Colonic mucosa (tissue), 4 donors: ENCODE measurements around the gene CAV3. TPM values are rescaled to one million over a fixed set of nuclear protein-coding genes. Genes with fewer than 3 reads are reported as not detected.
"Not testable (repeated sequence)": the region's sequence is repeated elsewhere in the genome, so short reads cannot be mapped to it uniquely, and the experiment has no call there.

Experiments
- DNase-seq: peaks from one replicate; pipeline ENCODE4 v3.0.0-alpha.2; 2020
- H3K27ac ChIP-seq: fragments of 200-600 bp; one replicate; pipeline ENCODE4 v1.8.0; 2021
- H3K27me3 ChIP-seq: fragments of 200-600 bp; one replicate; pipeline ENCODE4 v1.8.0; 2021
- H3K36me3 ChIP-seq: fragments of 200-600 bp; one replicate; pipeline ENCODE4 v1.8.0; 2021
- H3K4me1 ChIP-seq: fragments of 200-600 bp; one replicate; pipeline ENCODE4 v1.8.0; 2021; ENCODE audit warnings: mild to moderate bottlenecking
- H3K4me3 ChIP-seq: fragments of 200-600 bp; one replicate; pipeline ENCODE4 v1.8.0; 2021
- H3K9ac ChIP-seq, 2 donors: one replicate each; pipeline ENCODE4 v1.7.0; 2013; ENCODE audit warnings: control low read depth in 2 of 2, low read depth in 2 of 2, low read length in 2 of 2
- H3K9me3 ChIP-seq: fragments of 200-600 bp; one replicate; pipeline ENCODE4 v1.8.0; 2021
- intact Hi-C: fragments of 100-400 bp; cut with DNase I; formaldehyde crosslinking; loops from one replicate; pipeline ENCODE4 v1.14.1; 2022
- total RNA-seq, 2 donors: library from RNA; stranded (reverse); fragmentation: NEBNext Ultra II Directional in 1 of 2; extraction: Animal tissue kit (Norgen Biotek cat#: 25700) in 1 of 2; gene quantifications; one replicate each; pipeline ENCODE4 v1.2.1, GENCODE V29; 2021
- TF ChIP-seq, protein P1 (sequence below): fragments of 200-600 bp; IDR thresholded peaks from one replicate; pipeline ENCODE4 v1.8.0; 2022; ENCODE audit warnings: antibody characterized with exemption, mild to moderate bottlenecking
- donor health status: healthy.
- donor health status: DM: no; HTN: no; CAD: no.
- donor health status: DM: no; HTN: no; CAD: no.

The CAV3 gene
- total RNA-seq, 2 donors from 2014 or later, result not detected

DNA sequence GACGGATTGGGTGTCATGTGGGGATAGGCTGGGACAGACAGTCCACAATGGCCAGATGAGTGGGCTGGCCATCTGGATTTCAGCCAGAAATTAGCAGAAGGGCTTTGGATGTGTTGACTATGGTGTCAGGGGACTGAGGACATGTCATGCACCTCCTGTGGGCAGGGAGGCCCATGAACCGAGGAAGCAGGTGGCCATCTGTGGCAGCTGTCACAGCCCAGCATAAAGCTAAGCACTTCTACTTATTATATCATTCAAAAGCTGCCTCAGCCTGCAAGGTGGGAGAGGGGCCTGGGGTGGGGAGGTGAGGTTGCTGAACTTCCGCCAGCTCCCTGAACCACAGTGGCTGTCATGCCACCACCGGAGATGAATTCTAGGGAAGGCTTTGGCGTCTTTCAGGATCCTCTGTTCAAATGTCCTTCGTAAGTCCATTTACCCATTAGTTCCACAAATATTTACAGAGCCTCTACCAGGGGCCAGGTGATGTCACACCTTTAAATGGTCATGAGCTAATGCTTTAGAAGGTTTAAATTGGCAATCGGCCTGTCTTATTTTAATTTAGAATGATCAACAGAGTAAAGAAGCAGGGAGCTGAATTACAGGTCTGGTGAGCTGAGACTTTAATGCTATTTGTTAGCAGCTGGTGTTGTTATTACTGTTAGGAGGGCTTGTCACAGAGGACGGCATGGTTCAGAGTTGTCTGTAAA, 23.6 kb upstream of the CAV3 start:
- no peak for DNase-seq
- TF ChIP-seq, protein P1, sequence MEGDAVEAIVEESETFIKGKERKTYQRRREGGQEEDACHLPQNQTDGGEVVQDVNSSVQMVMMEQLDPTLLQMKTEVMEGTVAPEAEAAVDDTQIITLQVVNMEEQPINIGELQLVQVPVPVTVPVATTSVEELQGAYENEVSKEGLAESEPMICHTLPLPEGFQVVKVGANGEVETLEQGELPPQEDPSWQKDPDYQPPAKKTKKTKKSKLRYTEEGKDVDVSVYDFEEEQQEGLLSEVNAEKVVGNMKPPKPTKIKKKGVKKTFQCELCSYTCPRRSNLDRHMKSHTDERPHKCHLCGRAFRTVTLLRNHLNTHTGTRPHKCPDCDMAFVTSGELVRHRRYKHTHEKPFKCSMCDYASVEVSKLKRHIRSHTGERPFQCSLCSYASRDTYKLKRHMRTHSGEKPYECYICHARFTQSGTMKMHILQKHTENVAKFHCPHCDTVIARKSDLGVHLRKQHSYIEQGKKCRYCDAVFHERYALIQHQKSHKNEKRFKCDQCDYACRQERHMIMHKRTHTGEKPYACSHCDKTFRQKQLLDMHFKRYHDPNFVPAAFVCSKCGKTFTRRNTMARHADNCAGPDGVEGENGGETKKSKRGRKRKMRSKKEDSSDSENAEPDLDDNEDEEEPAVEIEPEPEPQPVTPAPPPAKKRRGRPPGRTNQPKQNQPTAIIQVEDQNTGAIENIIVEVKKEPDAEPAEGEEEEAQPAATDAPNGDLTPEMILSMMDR, result no peak
- no peaks in the 10 kb centered on the region for H3K4me1 ChIP-seq
- H3K36me3 ChIP-seq, result no peaks in the 10 kb centered on the region
- no peak overlapping the region for H3K9ac ChIP-seq
- H3K27me3 ChIP-seq, result no peaks in the 10 kb centered on the region
- no peaks in the 10 kb centered on the region for H3K9me3 ChIP-seq
- H3K27ac ChIP-seq, result no peak overlapping the region
- H3K4me3 ChIP-seq, result no peak overlapping the region
- intact Hi-C loops, result no loop called here

DNA sequence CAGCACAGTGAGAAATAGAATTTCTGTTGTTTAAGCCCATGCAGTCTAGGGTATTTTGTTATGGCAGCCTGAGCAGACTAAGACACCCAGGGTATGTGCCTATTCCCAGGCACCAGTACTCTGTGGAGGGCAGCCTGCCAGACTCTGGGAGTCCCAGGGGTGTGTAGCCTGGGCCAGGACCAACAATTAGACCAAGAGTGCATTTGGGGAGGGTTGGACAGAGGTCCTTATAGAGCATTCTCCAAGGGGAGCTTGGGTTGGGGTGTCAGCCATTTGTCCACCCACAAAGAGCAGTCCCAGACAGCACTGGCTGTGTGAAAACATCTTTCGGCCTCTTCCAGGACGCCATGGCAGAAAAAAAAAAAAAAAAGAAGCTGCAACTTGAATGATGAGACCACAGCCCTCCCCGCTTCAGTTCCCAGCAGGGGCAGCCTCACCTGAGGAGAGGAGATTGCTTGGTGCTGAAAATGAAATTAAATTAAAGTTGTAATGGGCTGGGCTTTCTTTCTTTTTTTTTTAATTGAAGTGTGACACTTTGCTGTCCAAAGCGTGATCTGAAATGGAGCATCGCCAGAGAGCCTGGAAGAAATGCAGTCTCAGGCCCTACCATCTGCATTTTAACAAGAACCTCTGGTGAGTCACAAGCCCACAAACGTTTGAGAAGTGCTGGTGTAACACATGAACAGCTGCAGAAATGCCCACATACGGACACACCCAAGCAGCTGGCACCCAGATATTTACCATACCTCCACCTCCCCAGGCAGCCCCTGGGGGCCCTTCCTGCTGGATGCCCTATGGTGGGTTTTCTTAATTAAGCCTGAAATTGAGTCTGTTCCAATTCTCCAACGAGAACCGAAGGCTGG, 21.3 kb upstream of the CAV3 start:
- Histone ChIP-seq H3K36me3 (no peaks in the 10 kb centered on the region), H3K4me3 (no peak overlapping the region), H3K27ac (no peak overlapping the region), H3K9me3 (no peaks in the 10 kb centered on the region), H3K4me1 (no peaks in the 10 kb centered on the region), H3K9ac (no peak overlapping the region), H3K27me3 (no peaks in the 10 kb centered on the region)
- TF ChIP-seq, protein P1, result no peak
- intact Hi-C loops, result no loop called here
- DNase-seq, result no peak

DNA sequence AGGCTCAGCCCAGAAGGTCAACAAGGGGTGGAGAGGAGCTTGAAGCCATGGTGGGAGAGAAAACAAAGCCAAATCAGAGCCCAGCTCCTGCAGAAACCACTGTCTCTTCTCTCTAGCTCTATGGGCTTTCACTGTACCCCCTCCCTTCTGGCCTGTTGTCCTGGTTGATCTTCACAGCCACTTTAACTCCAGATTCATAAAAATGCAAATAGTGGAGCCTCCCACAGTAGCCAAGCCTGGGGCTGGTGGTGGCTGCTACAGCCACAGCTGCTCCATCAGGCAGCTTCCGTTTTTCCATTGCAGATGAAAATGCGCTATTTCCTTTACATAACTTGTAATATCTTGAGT, 20.7 kb upstream of the CAV3 start:
- H3K9ac ChIP-seq, result no peak overlapping the region
- H3K27ac ChIP-seq, result no peak overlapping the region
- H3K27me3 ChIP-seq, result no peaks in the 10 kb centered on the region
- no peaks in the 10 kb centered on the region for H3K9me3 ChIP-seq
- intact Hi-C loops, result no loop called here
- H3K4me3 ChIP-seq, result no peak overlapping the region
- no peak for DNase-seq
- TF ChIP-seq, protein P1, result no peak
- no peaks in the 10 kb centered on the region for H3K36me3 ChIP-seq
- no peaks in the 10 kb centered on the region for H3K4me1 ChIP-seq

DNA sequence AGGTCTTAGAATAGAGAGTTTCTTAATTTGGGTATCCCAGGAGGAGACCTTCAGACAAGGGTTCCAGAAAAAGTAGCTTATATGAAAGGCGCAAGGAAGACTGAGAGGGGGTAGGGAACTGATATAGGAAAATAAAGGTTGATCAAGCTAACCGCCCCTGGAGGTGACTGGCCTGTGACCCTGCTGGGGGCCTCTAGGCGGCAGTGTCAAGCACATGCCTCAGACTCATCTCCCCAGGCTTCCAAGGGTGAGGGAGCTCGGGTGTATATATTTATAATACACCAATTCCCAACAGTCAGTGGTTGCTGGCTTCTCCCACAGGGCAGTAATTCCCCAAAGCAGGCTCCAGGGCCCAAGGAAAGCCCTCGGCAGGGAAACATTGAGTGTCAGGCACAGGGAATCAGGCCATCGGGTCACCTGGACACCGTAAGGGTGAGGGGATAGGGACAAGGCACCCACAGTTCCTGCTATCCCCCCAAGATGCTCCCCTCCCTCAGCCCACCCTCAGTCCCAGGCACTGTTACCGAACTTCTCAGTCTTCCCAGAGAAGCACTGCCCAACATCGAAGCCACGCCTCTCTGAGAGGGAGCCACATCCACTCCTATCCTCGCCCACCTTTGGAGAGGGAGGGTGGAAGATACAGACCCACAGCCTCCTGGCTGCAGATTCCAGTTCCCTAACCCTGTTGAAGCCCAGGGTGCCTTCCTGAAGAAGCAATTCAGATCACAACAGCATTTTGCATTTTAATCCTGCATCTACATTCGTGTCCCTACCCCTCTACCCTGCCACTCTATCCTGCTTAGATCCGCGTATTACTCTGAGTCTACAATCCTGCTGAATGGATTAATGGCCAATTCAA, 19.5 kb upstream of the CAV3 start:
- Histone ChIP-seq H3K27me3 (no peaks in the 10 kb centered on the region), H3K9me3 (no peaks in the 10 kb centered on the region), H3K4me1 (no peaks in the 10 kb centered on the region), H3K36me3 (no peaks in the 10 kb centered on the region), H3K4me3 (no peak overlapping the region), H3K27ac (no peak overlapping the region), H3K9ac (no peak overlapping the region)
- DNase-seq, result no peak
- TF ChIP-seq, protein P1, result no peak
- intact Hi-C loops, result no loop called here

DNA sequence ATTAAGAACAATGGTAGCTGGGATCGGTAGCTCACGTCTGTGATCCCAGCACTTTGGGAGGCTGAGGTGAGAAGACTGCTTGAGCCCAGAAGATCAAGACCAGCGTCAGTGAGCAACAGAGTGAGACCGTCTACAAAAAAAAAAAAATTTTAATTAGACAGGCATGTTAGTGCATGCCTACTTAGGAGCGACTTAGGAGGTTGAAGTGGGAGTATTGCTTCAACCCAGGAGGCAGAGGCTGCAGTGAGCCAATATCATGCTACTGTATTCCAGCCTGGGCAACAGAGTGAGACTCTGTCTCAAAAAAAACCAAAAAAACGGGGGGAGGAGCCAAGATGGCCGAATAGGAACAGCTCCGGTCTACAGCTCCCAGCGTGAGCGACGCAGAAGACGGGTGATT, 17.8 kb upstream of the CAV3 start:
- H3K9me3 ChIP-seq, H3K27me3 ChIP-seq, DNase-seq: not testable (repeated sequence)

More for the DNA sequence above, 17.8 kb upstream of the CAV3 start:
- H3K36me3 ChIP-seq, H3K27ac ChIP-seq, H3K4me1 ChIP-seq, H3K4me3 ChIP-seq, intact Hi-C loops, H3K9ac ChIP-seq: not testable (repeated sequence)
